ENCODE results near the gene LMOD1.

- TF ChIP-seq CTCF (IDR thresholded peaks at IDR 0.05) (no peak), EZH2 (IDR thresholded peaks at IDR 0.05) (no peak)
These were observed 38.1 kb upstream of the LMOD1 start for GRCh38 chr1:201984446-201984845.
